ENCODE data around the gene P3H2.

Gene P3H2

DNA sequence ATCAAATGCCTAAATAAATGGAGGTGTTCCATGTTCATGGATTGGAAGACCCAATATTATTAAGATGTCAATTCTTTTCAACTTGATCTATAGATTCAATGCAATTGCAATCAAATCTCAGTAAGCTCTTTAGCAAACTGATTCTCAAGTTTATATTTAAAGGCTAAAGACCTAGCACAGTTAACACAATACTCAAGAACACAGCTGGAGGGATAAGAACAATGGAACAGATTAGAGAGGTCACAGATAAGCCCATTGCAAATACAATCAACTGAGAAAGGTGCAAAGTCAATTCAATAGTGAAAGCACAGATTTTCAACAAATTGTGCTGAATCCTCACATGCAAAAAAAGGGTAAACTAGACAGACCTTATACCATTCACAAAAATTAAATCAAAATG, 198.9 kb downstream of the P3H2 start:
- intact Hi-C loops (cut with DNase I): no loop called here

DNA sequence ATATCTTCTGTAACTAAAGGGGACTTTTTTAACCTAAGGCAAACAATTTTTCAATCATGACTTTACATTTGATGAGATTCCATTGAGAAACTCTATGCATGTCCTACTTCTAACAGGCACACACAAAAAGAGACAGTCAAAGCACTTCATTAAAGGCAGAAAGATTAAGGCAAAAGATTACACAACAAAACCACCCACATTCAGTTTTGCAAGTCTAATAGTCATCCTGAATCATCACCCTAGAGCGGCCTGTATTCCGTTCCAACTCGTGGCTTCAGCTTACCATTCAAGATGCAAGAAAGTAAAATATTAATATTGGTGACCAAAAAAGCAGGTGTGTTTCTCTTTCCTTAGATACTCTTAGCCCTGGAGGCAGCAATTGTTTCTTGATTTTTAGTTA, 205.9 kb downstream of the P3H2 start:
- intact Hi-C loops (cut with DNase I): no loop called here

More for the DNA sequence above, 198.9 kb downstream of the P3H2 start:
- no peak for DNase-seq

GRCh38 chr3:189911001-189911400, 209.7 kb downstream of the P3H2 start:
- intact Hi-C loops (cut with DNase I): no loop called here
- no peak for DNase-seq

More for the DNA sequence above, 205.9 kb downstream of the P3H2 start:
- DNase-seq: no peak

DNA sequence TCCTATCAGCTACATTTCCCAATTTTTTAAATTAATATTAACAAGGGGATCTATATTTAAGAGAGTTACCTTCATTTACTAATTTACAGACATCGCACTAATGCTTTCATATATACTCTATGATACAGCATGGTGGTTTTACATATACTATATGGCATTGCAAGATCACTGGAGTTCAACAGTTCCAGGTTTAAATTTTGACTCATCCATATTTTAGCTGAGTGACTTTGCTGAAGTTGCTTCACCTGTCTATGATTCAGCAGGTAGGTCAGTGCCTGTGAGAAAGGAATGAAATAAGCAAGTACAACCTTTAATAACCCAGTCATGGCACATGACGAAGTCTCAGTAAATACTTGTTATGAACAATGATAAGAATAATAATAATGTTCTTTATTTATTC, 211.1 kb downstream of the P3H2 start:
- intact Hi-C loops (cut with DNase I): no loop called here

GRCh38 chr3:189909139-189909538, 211.6 kb downstream of the P3H2 start:
- intact Hi-C loops (cut with DNase I): no loop called here
- no peak for DNase-seq

More for the DNA sequence above, 211.1 kb downstream of the P3H2 start:
- no peak for DNase-seq

DNA sequence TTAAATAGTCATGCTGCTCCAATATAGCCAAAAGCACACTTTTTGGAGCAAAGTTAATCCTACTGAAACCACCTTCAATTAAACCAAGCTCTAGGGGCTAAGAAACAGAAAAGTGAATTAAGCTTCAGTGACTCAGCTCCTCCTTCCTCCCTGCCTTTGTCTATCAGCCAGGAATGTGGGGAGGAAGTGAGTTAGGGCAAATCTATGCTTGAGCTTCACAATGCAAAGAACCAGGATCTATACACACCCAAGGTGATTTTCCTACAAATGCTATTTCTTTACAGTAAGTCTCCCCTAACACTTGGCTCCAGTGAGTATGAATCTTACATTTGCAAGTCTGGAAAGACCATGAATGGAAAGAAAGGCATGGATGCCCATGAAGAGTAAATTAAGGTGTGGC, 212.1 kb downstream of the P3H2 start:
- intact Hi-C loops (cut with DNase I): no loop called here
- DNase-seq: no peak

- no peak for DNase-seq
- intact Hi-C loops (cut with DNase I): no loop called here
Observed at GRCh38 chr3:189907803-189908202, 212.9 kb downstream of the P3H2 start.

Measured in posterior cingulate gyrus (tissue), 11 donors.